ENCODE measurements around the gene POLRMT. TPM values are rescaled to one million over a fixed set of nuclear protein-coding genes. Genes with fewer than 3 reads are reported as not detected.

Gene POLRMT
- total RNA-seq, 6 experiments from 2014 or later: 29.9 to 44.2 (median 34.7) TPM

DNA sequence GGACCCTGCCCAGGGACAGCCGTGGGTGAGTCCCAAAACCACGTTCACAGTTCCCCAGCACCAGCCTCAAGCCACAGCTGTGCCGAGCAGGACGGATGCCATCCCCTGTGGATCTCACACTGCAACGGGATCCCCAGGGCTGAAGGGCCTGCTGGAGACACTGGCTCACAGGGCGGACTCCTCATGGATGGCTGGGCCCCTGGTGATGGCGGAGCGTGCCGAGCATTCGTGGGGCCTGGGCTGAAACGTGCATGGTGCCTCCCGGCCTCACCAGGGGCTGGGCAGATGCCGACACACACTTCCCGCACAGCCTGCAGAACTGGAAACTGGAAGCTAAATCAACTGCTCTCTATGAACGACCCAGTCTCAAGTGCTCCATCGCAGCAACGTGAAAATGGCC is 20.1 kb upstream of the POLRMT start:
- no peak overlapping the region for H3K27ac Mint-ChIP-seq
- no peak overlapping the region for H3K4me3 Mint-ChIP-seq
- H3K36me3 Mint-ChIP-seq (ENCODE audit: low read depth): no peaks in the 10 kb centered on the region; the same call in 1 of the 2 replicates
- no peaks in the 10 kb centered on the region for H3K9me3 Mint-ChIP-seq
- TF ChIP-seq CTCF (IDR thresholded peaks at IDR 0.05): no peak
- H3K27me3 Mint-ChIP-seq (ENCODE audit: insufficient read depth): no peaks in the 10 kb centered on the region
- no peak for DNase-seq
- no peaks in the 10 kb centered on the region for H3K4me1 Mint-ChIP-seq (ENCODE audit: low read depth)

GRCh38 chr19:652467-653389 is 19.4 kb upstream of the POLRMT start:
- Mint-ChIP-seq H3K27me3 (ENCODE audit: insufficient read depth) (no peaks in the 10 kb centered on the region), H3K9me3 (no peaks in the 10 kb centered on the region), H3K4me3 (no peak overlapping the region), H3K4me1 (ENCODE audit: low read depth) (no peaks in the 10 kb centered on the region), H3K27ac (no peak overlapping the region), H3K36me3 (ENCODE audit: low read depth) (no peaks in the 10 kb centered on the region; the same call in 1 of the 2 replicates)
- TF ChIP-seq CTCF (IDR thresholded peaks at IDR 0.05): no peak
- no peak for DNase-seq

DNA sequence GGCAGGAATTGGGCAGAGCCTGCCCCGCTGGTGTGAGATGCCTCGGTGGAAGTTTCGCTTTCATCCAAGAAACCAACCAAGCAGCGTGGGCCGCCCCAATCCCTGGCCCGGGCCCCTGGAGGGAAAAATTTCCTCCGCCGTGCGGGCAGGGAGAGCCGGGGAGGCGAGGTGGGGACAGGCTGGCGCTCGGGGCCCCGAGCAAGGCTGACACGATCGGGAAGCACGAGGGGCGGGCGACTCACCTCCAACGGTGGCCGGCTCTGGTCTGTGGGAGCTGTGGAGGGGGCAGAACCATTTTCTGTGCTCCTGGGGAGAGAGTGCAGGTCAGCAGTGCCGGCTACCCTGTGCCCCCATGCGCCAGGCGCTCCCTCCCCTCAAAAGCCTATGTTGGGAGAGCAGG is 18.7 kb upstream of the POLRMT start:
- Mint-ChIP-seq H3K36me3 (ENCODE audit: low read depth) (no peaks in the 10 kb centered on the region; the same call in 1 of the 2 replicates), H3K4me3 (no peak overlapping the region), H3K27me3 (ENCODE audit: insufficient read depth) (no peaks in the 10 kb centered on the region)

GRCh38 chr19:651114-651818 is 17.9 kb upstream of the POLRMT start:
- Mint-ChIP-seq H3K27ac (no peak overlapping the region), H3K4me3 (no peak overlapping the region), H3K27me3 (ENCODE audit: insufficient read depth) (no peaks in the 10 kb centered on the region), H3K36me3 (ENCODE audit: low read depth) (peaks cover 1% of the 10 kb centered on the region; the same call in 1 of the 2 replicates), H3K9me3 (no peaks in the 10 kb centered on the region), H3K4me1 (ENCODE audit: low read depth) (no peaks in the 10 kb centered on the region)
- no peak for DNase-seq
- TF ChIP-seq CTCF (IDR thresholded peaks at IDR 0.05): no peak

More for the DNA sequence above, 18.7 kb upstream of the POLRMT start:
- H3K4me1 Mint-ChIP-seq (ENCODE audit: low read depth): no peaks in the 10 kb centered on the region
- no peak for TF ChIP-seq CTCF (IDR thresholded peaks at IDR 0.05)
- no peak overlapping the region for H3K27ac Mint-ChIP-seq
- no peaks in the 10 kb centered on the region for H3K9me3 Mint-ChIP-seq
- no peak for DNase-seq

DNA sequence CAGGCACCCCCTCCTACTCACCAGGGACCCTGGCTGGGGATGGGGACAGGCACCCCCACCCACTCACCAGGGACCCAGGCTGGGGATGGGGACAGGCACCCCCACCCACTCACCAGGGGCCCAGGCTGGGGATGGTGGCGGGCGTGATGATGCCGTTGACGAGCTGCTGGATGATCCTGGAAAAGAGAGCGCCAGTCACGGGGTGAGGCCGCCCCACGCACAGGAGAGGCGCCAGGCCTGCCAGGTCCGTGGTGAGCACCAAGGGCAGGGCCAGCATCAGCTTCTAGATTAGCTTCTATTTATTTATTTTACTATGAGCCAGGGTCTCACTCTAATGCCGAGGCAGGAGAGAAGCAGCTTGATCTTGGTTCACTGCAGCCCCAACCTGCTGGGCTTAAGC is 16.8 kb upstream of the POLRMT start:
- H3K4me1 Mint-ChIP-seq (ENCODE audit: low read depth): no peaks in the 10 kb centered on the region
- H3K27ac Mint-ChIP-seq: no peak overlapping the region
- peaks cover 4% of the 10 kb centered on the region; the same call in 1 of the 2 replicates for H3K36me3 Mint-ChIP-seq (ENCODE audit: low read depth)
- H3K9me3 Mint-ChIP-seq: no peaks in the 10 kb centered on the region
- H3K27me3 Mint-ChIP-seq (ENCODE audit: insufficient read depth): no peaks in the 10 kb centered on the region
- no peak for TF ChIP-seq CTCF (IDR thresholded peaks at IDR 0.05)
- no peak overlapping the region for H3K4me3 Mint-ChIP-seq
- no peak for DNase-seq

All from HFFc6 (cell line).